GM12892 (cell line): Measurements from ENCODE around the gene STRN4.

Experiments used
- POLR2A ChIP-seq: IDR thresholded peaks from 2 replicates; pipeline ENCODE4 v1.6.1; 2011; ENCODE audit warnings: low read depth, low read length, control low read depth
- POLR2AphosphoS5 ChIP-seq: IDR thresholded peaks from 2 replicates; pipeline ENCODE4 v1.6.1; 2011; ENCODE audit warnings: low read depth, low read length, control low read depth

GRCh38 chr19:46762245-46762890 is 16.1 kb upstream of the STRN4 start:
- TF ChIP-seq POLR2AphosphoS5 (no peak), POLR2A (no peak)
